GM23248 (cell line): Measurements from ENCODE around the gene NAPA. TPM values are rescaled to one million over a fixed set of nuclear protein-coding genes. Genes with fewer than 3 reads are reported as not detected.

ENCODE experiments used
- DNase-seq: peaks from one replicate; pipeline ENCODE4 v3.0.0-alpha.2; 2015
- H2AFZ ChIP-seq: fragments of 200-600 bp; sonication (generic); 2 replicates; pipeline ENCODE4 v1.6.1; 2016; ENCODE audit warnings: antibody characterized with exemption
- H3F3A ChIP-seq: fragments of 200-600 bp; sonication (generic); 2 replicates; pipeline ENCODE4 v1.6.1; 2016; ENCODE audit warnings: mild to moderate bottlenecking, antibody characterized with exemption, mixed run types; ENCODE audit not compliant: insufficient read depth
- H3K27ac ChIP-seq: fragments of 200-600 bp; sonication (generic); 2 replicates; pipeline ENCODE4 v1.5.1; 2016; ENCODE audit warnings: mild to moderate bottlenecking
- H3K27me3 ChIP-seq: fragments of 200-600 bp; sonication (generic); replicated peaks from 2 replicates; pipeline ENCODE4 v1.6.1; 2016; ENCODE audit warnings: mild to moderate bottlenecking; ENCODE audit not compliant: insufficient read depth
- H3K36me3 ChIP-seq: fragments of 200-600 bp; sonication (generic); 2 replicates; pipeline ENCODE4 v1.6.1; 2016; ENCODE audit warnings: low read depth, mild to moderate bottlenecking
- H3K4me1 ChIP-seq: fragments of 200-600 bp; sonication (generic); 2 replicates; pipeline ENCODE4 v1.6.1; 2016; ENCODE audit warnings: mild to moderate bottlenecking; ENCODE audit not compliant: insufficient read depth
- H3K4me2 ChIP-seq: fragments of 200-600 bp; sonication (generic); one replicate; pipeline ENCODE4 v1.6.1; 2016; ENCODE audit warnings: mild to moderate bottlenecking; ENCODE audit not compliant: unreplicated experiment
- H3K4me3 ChIP-seq: fragments of 200-600 bp; sonication (generic); 2 replicates; pipeline ENCODE4 v1.5.1; 2016; ENCODE audit warnings: mild to moderate bottlenecking
- H3K79me2 ChIP-seq: fragments of 200-600 bp; sonication (generic); 2 replicates; pipeline ENCODE4 v1.6.1; 2016; ENCODE audit warnings: mild to moderate bottlenecking; ENCODE audit not compliant: insufficient read depth
- H3K9ac ChIP-seq: fragments of 200-600 bp; sonication (generic); 2 replicates; pipeline ENCODE4 v1.6.1; 2016; ENCODE audit warnings: mild to moderate bottlenecking
- H3K9me2 ChIP-seq: fragments of 200-600 bp; sonication (generic); 2 replicates; pipeline ENCODE4 v1.6.1; 2016; ENCODE audit warnings: mixed run types, mild to moderate bottlenecking, moderate library complexity; ENCODE audit not compliant: insufficient read depth
- H3K9me3 ChIP-seq: fragments of 200-600 bp; sonication (generic); one replicate; pipeline ENCODE4 v1.6.1; 2017; ENCODE audit warnings: low read depth
- H4K20me1 ChIP-seq: fragments of 200-600 bp; sonication (generic); 2 replicates; pipeline ENCODE4 v1.6.0; 2016; ENCODE audit not compliant: insufficient read depth
- EZH2 ChIP-seq: fragments of 200-600 bp; sonication (generic); IDR thresholded peaks from 2 replicates; pipeline ENCODE4 v1.6.1; 2018; ENCODE audit warnings: antibody characterized with exemption, mild to moderate bottlenecking; ENCODE audit not compliant: insufficient read depth, poor library complexity, severe bottlenecking
- EZH2phosphoT487 ChIP-seq: fragments of 200-600 bp; sonication (generic); IDR thresholded peaks from 2 replicates; pipeline ENCODE4 v1.6.1; 2018; ENCODE audit warnings: antibody characterized with exemption, moderate library complexity, mild to moderate bottlenecking, low read depth; ENCODE audit not compliant: insufficient read depth
- WGBS, 2 experiments: methylation state at CpG; one replicate each; pipeline ENCODE4 v1.1.6; 2015 to 2017; ENCODE audit warnings: low lambda C conversion rate in 2 of 2, low coverage in 1 of 2; ENCODE audit errors: missing lambda C conversion rate in 2 of 2; 5-methylcytosine and 5-hydroxymethylcytosine counted together
- in situ Hi-C: fragments of 300-500 bp; cut with MboI; formaldehyde crosslinking; loops from 2 replicates; pipeline ENCODE4 v1.15.0; 2020
- polyA plus RNA-seq: library from polyadenylated mRNA; unstranded; fragments of >200 nt; fragmentation: Nextera tagmentation; extraction: Ambion mirVana; gene quantifications from 2 replicates; pipeline ENCODE4 v1.2.1, GENCODE V29; 2016
- total RNA-seq: library from RNA; depleted of rRNA; stranded (reverse); fragments of >200 nt; shearing (Covaris generic); gene quantifications from 2 replicates; pipeline ENCODE4 v1.2.3, GENCODE V29; 2014

The NAPA gene
- total and polyA plus RNA-seq, 2 experiments from 2014 or later = 94.1 to 183 TPM

DNA sequence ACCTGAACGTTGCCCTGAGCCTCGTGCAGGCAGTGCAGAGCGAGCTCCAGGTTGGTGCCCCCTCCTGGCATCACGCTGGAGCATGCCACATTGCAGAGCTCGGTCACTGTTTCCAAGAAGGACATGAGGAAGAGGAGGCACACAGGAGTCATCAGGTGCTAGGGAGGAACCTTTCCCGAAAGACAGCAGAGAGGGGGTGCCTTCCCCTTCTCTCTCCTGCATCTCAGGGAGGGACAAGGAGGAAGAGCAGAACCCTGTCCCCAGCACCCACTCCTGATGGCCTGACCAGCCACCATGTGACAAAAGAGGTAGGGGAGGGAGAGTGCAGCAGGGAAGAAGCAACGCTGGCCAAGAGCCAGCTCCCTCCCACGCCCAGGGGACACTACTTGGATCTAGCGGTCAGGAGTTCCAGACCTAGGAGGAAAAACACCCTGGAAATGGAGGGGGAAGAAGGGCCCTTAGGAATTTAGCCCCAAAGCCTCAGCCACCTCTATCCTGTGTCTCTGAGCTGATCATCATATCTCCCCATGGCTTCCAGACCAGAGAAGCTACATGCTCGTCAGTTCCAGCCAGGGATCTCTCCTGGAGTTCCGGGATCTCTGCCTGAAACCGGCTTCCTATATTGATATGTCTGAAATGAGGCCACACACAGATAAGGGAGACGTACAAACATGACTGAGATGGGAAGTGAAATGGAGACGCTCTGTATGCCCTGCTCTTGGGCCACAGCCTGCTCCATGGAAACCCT, 17.0 kb upstream of the NAPA start:
- H3K4me2 ChIP-seq = no peak overlapping the region
- WGBS, 2 experiments = 45 to 46% methylated on average over 14 of the region's 14 CpGs
- H3K27ac ChIP-seq = no peak overlapping the region
- no peak overlapping the region for H3K4me3 ChIP-seq
- no peak overlapping the region for H2AFZ ChIP-seq
- H3K9me3 ChIP-seq = no peaks in the 10 kb centered on the region
- no peaks in the 10 kb centered on the region for H3K27me3 ChIP-seq
- H3K4me1 ChIP-seq = no peaks in the 10 kb centered on the region
- in situ Hi-C loops = no loop called here
- no peaks in the 10 kb centered on the region for H3K9me2 ChIP-seq
- DNase-seq = no peak
- H4K20me1 ChIP-seq = no peaks in the 10 kb centered on the region
- H3K79me2 ChIP-seq = no peaks in the 10 kb centered on the region
- no peak overlapping the region for H3K9ac ChIP-seq
- H3F3A ChIP-seq = no peaks in the 10 kb centered on the region
- H3K36me3 ChIP-seq = no peaks in the 10 kb centered on the region
- TF ChIP-seq EZH2 (no peak), EZH2phosphoT487 (no peak)

DNA sequence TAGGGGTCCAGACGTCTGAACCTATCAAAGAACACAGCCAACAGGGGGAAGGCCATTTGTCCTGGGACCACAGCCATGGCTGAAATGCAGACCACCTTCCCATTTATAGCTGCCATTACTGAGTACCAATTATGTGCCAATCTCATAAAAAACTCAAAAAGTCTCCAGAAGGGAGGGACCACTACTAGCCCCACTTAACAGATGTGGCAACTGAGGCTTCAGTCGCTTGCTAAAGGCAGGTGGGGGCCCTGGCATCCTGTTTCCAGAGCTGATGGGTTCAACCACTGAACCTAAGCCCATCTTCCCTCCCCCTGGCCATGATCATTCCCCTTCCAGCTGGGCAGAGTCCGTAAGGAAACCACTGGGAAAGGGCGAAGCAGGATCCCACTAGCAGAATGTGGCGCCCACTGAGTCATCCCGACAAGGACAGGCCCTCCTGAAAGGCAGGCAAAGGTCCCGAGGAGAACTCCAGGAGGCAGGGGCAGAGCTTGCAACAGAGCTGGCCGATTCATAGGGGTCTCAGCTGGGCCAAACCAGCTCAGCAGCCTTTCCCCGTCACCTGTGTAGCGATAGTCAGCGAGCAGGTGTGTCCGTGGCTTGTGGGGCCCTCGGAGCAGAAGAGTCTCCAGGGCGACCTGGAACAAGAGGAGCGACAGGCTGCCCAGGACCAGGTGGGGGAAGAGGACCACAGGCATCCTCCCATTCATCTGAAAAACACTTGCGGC, 14.3 kb upstream of the NAPA start:
- Histone ChIP-seq H2AFZ (no peak overlapping the region), H4K20me1 (no peaks in the 10 kb centered on the region), H3K36me3 (no peaks in the 10 kb centered on the region), H3K9ac (no peak overlapping the region), H3K27ac (no peak overlapping the region), H3K9me3 (no peaks in the 10 kb centered on the region), H3K79me2 (no peaks in the 10 kb centered on the region), H3K27me3 (no peaks in the 10 kb centered on the region), H3F3A (no peaks in the 10 kb centered on the region), H3K4me3 (no peak overlapping the region), H3K9me2 (no peaks in the 10 kb centered on the region), H3K4me1 (no peaks in the 10 kb centered on the region), H3K4me2 (no peak overlapping the region)
- in situ Hi-C loops = no loop called here
- no peak for DNase-seq
- WGBS, 2 experiments = 66 to 68% methylated on average over 16 of the region's 16 CpGs
- no peak for TF ChIP-seq EZH2phosphoT487
- no peak for TF ChIP-seq EZH2

DNA sequence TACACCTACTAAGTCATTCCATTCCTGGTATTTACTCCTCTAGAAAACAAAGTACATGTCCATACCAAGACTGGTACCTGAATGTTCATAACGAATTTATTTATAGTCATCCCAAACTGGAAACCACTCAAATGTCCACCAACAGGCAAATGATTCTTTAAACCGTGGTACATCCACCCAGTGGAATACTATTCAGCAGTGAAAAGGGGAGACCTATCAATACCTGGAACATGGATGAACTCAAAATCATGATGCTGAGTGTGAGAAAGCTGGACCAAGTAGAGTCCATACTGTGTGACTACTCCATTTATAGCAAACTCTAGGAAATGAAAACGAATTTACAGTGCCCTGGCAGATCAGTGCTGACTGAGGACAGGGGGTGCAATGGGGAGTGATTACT, 11.9 kb upstream of the NAPA start:
- no peaks in the 10 kb centered on the region for H4K20me1 ChIP-seq
- H3F3A ChIP-seq = no peaks in the 10 kb centered on the region
- no peak for DNase-seq
- no peak overlapping the region for H3K9ac ChIP-seq
- in situ Hi-C loops = no loop called here
- H3K9me2 ChIP-seq = no peaks in the 10 kb centered on the region
- H3K4me3 ChIP-seq = no peak overlapping the region
- TF ChIP-seq EZH2 = no peak
- TF ChIP-seq EZH2phosphoT487 = no peak
- no peaks in the 10 kb centered on the region for H3K36me3 ChIP-seq
- H3K79me2 ChIP-seq = no peaks in the 10 kb centered on the region
- H3K4me1 ChIP-seq = peaks cover 5% of the 10 kb centered on the region
- H3K27me3 ChIP-seq = no peaks in the 10 kb centered on the region
- 72 to 75% methylated on average over 3 of the region's 3 CpGs for WGBS, 2 experiments
- no peaks in the 10 kb centered on the region for H3K9me3 ChIP-seq
- H3K4me2 ChIP-seq = no peak overlapping the region
- H3K27ac ChIP-seq = no peak overlapping the region
- no peak overlapping the region for H2AFZ ChIP-seq

GRCh38 chr19:47523473-47523872, 8.6 kb upstream of the NAPA start:
- Histone ChIP-seq H3K4me3 (no peak overlapping the region), H3K4me2 (no peak overlapping the region), H3K9ac (no peak overlapping the region), H3K79me2 (no peaks in the 10 kb centered on the region), H2AFZ (no peak overlapping the region; the same call in 1 of the 2 replicates), H3K36me3 (no peaks in the 10 kb centered on the region), H3K9me2 (no peaks in the 10 kb centered on the region), H3F3A (no peaks in the 10 kb centered on the region), H3K4me1 (peaks cover 6% of the 10 kb centered on the region), H3K27me3 (no peaks in the 10 kb centered on the region), H3K27ac (no peak overlapping the region), H3K9me3 (no peaks in the 10 kb centered on the region), H4K20me1 (no peaks in the 10 kb centered on the region)
- WGBS, 2 experiments = 31 to 40% methylated on average over 7 of the region's 7 CpGs
- in situ Hi-C loops = no loop called here
- DNase-seq = no peak
- TF ChIP-seq EZH2phosphoT487 (no peak), EZH2 (no peak)
